ENCODE measurements around the gene TP53BP2.

GRCh38 chr1:223755432-223755792, 90.3 kb downstream of the TP53BP2 start:
- no peak for TF ChIP-seq CTCF (IDR thresholded peaks at IDR 0.05; ENCODE audit: poor library complexity)
- no peak for TF ChIP-seq EZH2 (IDR thresholded peaks at IDR 0.05; ENCODE audit: borderline replicate concordance)
- no peak for TF ChIP-seq EZH2phosphoT487 (IDR thresholded peaks at IDR 0.05; ENCODE audit: low read depth, severe bottlenecking, unreplicated experiment)
